K562 (cell line): ENCODE results near the gene WFIKKN2. TPM values are rescaled to one million over a fixed set of nuclear protein-coding genes. Genes with fewer than 3 reads are reported as not detected.
A peak's percentile ranks its signal among the peaks of the same experiment; 100 is the strongest.

Experiments used
- ATAC-seq: fragments of 200-7000 bp; cut with Tn5 transposase; 3 replicates; pipeline ENCODE4 v1.9.1; 2020; ENCODE audit warnings: moderate library complexity
- BruUV-seq: library from RNA; stranded (reverse); fragments of 400-500 nt; replicated peaks from 2 replicates; lab custom pipeline; 2021; lab: Mats Ljungman, UMichigan
- CTCF ChIA-PET: fragments of 300-600 bp; formaldehyde crosslinking; extraction: SDS; loops from one replicate; lab custom pipeline; 2021; ENCODE audit warnings: low intra/inter-chr PET ratio; lab: Yijun Ruan, JAX
- POLR2A ChIA-PET: fragments of 300-600, 350-650 bp; sonication (Branson Sonifier 250); formaldehyde crosslinking; extraction: SDS; loops from one replicate; lab custom pipeline; 2021; ENCODE audit warnings: antibody characterized with exemption, inconsistent platforms; lab: Yijun Ruan, JAX
- DNase-seq, 4 experiments: peaks; one replicate each; pipeline versions ENCODE4 v3.0.0 to v3.0.0-alpha.2; 2011 to 2018; ENCODE audit warnings: low spot score in 3 of 4, mixed read lengths in 3 of 4; ENCODE audit errors: extremely low read depth in 1 of 4
- FAIRE-seq: peaks from 2 replicates; lab custom pipeline; 2011; peaks lifted over from hg19 to GRCh38; lab: Jason Lieb, UNC
- H2AFZ ChIP-seq: 2 replicates; pipeline ENCODE4 v1.6.0; 2011; ENCODE audit warnings: low read depth, low read length, control low read depth, inconsistent platforms
- H3K27ac ChIP-seq: fragments of 200-600 bp; 3 replicates; pipeline ENCODE4 v1.8.0; 2011; ENCODE audit warnings: low read depth, mild to moderate bottlenecking, control low read depth, inconsistent platforms, low read length, moderate library complexity, mixed read lengths; ENCODE audit errors: extremely low read depth
- H3K27me3 ChIP-seq, 2 experiments: fragments of 300-600 bp in 1 of 2; 2 replicates in 1 of 2; 3 replicates in 1 of 2; pipeline versions ENCODE4 v1.6.0 to v1.8.0; 2011; ENCODE audit warnings: inconsistent platforms in 2 of 2, low read length in 2 of 2, mild to moderate bottlenecking in 1 of 2, mixed read lengths in 1 of 2, moderate library complexity in 1 of 2; ENCODE audit not compliant: control insufficient read depth in 2 of 2, insufficient read depth in 2 of 2
- H3K36me3 ChIP-seq: fragments of 300-600 bp; 3 replicates; pipeline ENCODE4 v1.8.0; 2011; ENCODE audit warnings: mild to moderate bottlenecking, low read length, inconsistent platforms; ENCODE audit not compliant: control insufficient read depth, insufficient read depth
- H3K4me1 ChIP-seq, 2 experiments: fragments of 200-600 bp in 1 of 2; replicated peaks in 1 of 2; 2 replicates in 1 of 2; 3 replicates in 1 of 2; pipeline versions ENCODE4 v1.5.1 to v1.8.0; 2011; ENCODE audit warnings: inconsistent platforms in 2 of 2, low read length in 2 of 2, mild to moderate bottlenecking in 1 of 2, mixed read lengths in 1 of 2, moderate library complexity in 1 of 2; ENCODE audit not compliant: control insufficient read depth in 2 of 2, insufficient read depth in 2 of 2
- H3K4me2 ChIP-seq: 2 replicates; pipeline ENCODE4 v1.6.1; 2011; ENCODE audit warnings: low read length, control low read depth, inconsistent platforms, mixed read lengths; ENCODE audit not compliant: insufficient read depth
- H3K4me3 ChIP-seq: fragments of 200-600 bp; sonication (generic), shearing (Covaris generic); 2 replicates; pipeline ENCODE4 v1.5.1; 2016; ENCODE audit warnings: control low read depth, inconsistent platforms
- H3K79me2 ChIP-seq: fragments of 200-600 bp; 3 replicates; pipeline ENCODE4 v1.8.0; 2011; ENCODE audit warnings: low read length, inconsistent platforms; ENCODE audit not compliant: control insufficient read depth, insufficient read depth
- H3K9ac ChIP-seq, 2 experiments: 2 replicates each; pipeline versions ENCODE4 v1.6.0 to v1.6.1; 2011; ENCODE audit warnings: low read depth in 2 of 2, low read length in 2 of 2, control low read depth in 1 of 2, inconsistent platforms in 1 of 2, mild to moderate bottlenecking in 1 of 2, mixed read lengths in 1 of 2; ENCODE audit not compliant: insufficient read depth in 1 of 2
- H3K9me1 ChIP-seq: one replicate; pipeline ENCODE4 v1.6.0; 2011; ENCODE audit warnings: inconsistent platforms, mild to moderate bottlenecking, low read length, moderate library complexity; ENCODE audit not compliant: control insufficient read depth, insufficient read depth
- H3K9me3 ChIP-seq: replicated peaks from 2 replicates; pipeline ENCODE4 v1.5.1; 2011; ENCODE audit warnings: low read depth, low read length, inconsistent platforms; ENCODE audit not compliant: control insufficient read depth, insufficient read depth
- H4K20me1 ChIP-seq: replicated peaks from 2 replicates; pipeline ENCODE4 v1.6.1; 2011; ENCODE audit warnings: low read length, inconsistent platforms, mixed read lengths; ENCODE audit not compliant: control insufficient read depth, insufficient read depth
- GABPB2 ChIP-seq: fragments of 250-450 bp; sonication (Bioruptor Pico); conservative IDR thresholded peaks from 2 replicates; pipeline ENCODE4 v1.5.1; 2021; ENCODE audit warnings: mild to moderate bottlenecking
- KDM2B ChIP-seq: fragments of 250-450 bp; sonication (Bioruptor Pico); IDR thresholded peaks from 2 replicates; pipeline ENCODE4 v1.8.0; 2021; ENCODE audit warnings: mild to moderate bottlenecking, moderate library complexity
- MED1 ChIP-seq: sonication (generic); formaldehyde crosslinking; IDR thresholded peaks from 2 replicates; pipeline ENCODE4 v1.8.1; 2023; ENCODE audit warnings: missing genetic modification reagents, borderline replicate concordance
- NELFE ChIP-seq: IDR thresholded peaks from 2 replicates; pipeline ENCODE4 v1.6.1; 2011; ENCODE audit warnings: mild to moderate bottlenecking; ENCODE audit not compliant: insufficient read depth, insufficient read length
- NRF1 ChIP-seq, 2 experiments: fragments of 450-650 bp; IDR thresholded peaks in 1 of 2; conservative IDR thresholded peaks in 1 of 2; 2 replicates each; pipeline ENCODE4 v1.6.1; 2014; ENCODE audit warnings: mild to moderate bottlenecking in 2 of 2
- PBX2 ChIP-seq, 2 experiments: IDR thresholded peaks in 1 of 2; conservative IDR thresholded peaks in 1 of 2; 2 replicates each; pipeline ENCODE4 v1.6.1; 2016; ENCODE audit warnings: low read depth in 2 of 2, mild to moderate bottlenecking in 1 of 2, missing compliant biosample characterization in 1 of 2, missing genetic modification characterization in 1 of 2, moderate library complexity in 1 of 2
- PHF20 ChIP-seq: fragments of 450-650 bp; IDR thresholded peaks from 2 replicates; pipeline ENCODE4 v1.6.1; 2018; ENCODE audit not compliant: partially characterized antibody
- POLR2AphosphoS5 ChIP-seq: IDR thresholded peaks from 2 replicates; pipeline ENCODE4 v1.6.1; 2011; ENCODE audit warnings: mild to moderate bottlenecking, low read depth, low read length, moderate library complexity; ENCODE audit not compliant: control insufficient read depth, insufficient read depth
- SIRT6 ChIP-seq: IDR thresholded peaks from one replicate; pipeline ENCODE4 v1.6.1; 2012; ENCODE audit warnings: low read depth, mild to moderate bottlenecking, control low read depth, inconsistent platforms, low read length, moderate library complexity
- STAG1 ChIP-seq: sonication (generic); formaldehyde crosslinking; IDR thresholded peaks from 2 replicates; pipeline ENCODE4 v1.5.0; 2020; ENCODE audit warnings: missing genetic modification reagents, borderline replicate concordance
- ZNF140 ChIP-seq: fragments of 250-450 bp; sonication (Bioruptor Pico); IDR thresholded peaks from 2 replicates; pipeline ENCODE4 v1.8.0; 2021; ENCODE audit warnings: moderate library complexity, mild to moderate bottlenecking, inconsistent platforms
- ZNF785 ChIP-seq: fragments of 250-450 bp; sonication (Bioruptor Pico); IDR thresholded peaks from 2 replicates; pipeline ENCODE4 v1.4.0; 2020; ENCODE audit warnings: mild to moderate bottlenecking
- WGBS: fragments of 100-300 bp; shearing (Covaris generic); methylation state at CpG from one replicate; pipeline ENCODE4 v1.1.6; 2016; ENCODE audit warnings: low coverage, mixed read lengths; ENCODE audit not compliant: insufficient coverage; ENCODE audit errors: missing lambda C conversion rate; 5-methylcytosine and 5-hydroxymethylcytosine counted together
- in situ Hi-C: fragments of 300-500 bp; cut with MboI; formaldehyde crosslinking; loops from 4 replicates; pipeline ENCODE4 v1.15.0; 2018; ENCODE audit warnings: inconsistent platforms, mixed read lengths
- intact Hi-C: fragments of 100-400 bp; cut with micrococcal nuclease; formaldehyde crosslinking; loops from 2 replicates; pipeline ENCODE4 v1.14.2; 2022
- polyA plus RNA-seq, 8 experiments: library from polyadenylated mRNA; depleted of rRNA in 4 of 8; stranded (reverse) in 5 of 8; unstranded in 3 of 8; fragments of >200 nt; fragmentation: Nextera tagmentation in 2 of 8; fragmentation: Illumina TruSeq in 1 of 8; extraction: Ambion mirVana in 2 of 8; extraction: Trizol in 1 of 8; gene quantifications; 2 replicates each; pipeline versions ENCODE4 v1.2.1 to v1.2.3, GENCODE V29; 2011 to 2014; ENCODE audit warnings: inconsistent platforms in 1 of 8, missing spikeins in 1 of 8
- total RNA-seq, 7 experiments: library from RNA; depleted of rRNA in 6 of 7; stranded (reverse); fragments of >200 nt in 6 of 7; fragmentation: Illumina TruSeq in 2 of 7; extraction: Trizol in 2 of 7; gene quantifications; 2 replicates each; pipeline versions ENCODE4 v1.2.1 to v1.2.3, GENCODE V29; 2011 to 2021; ENCODE audit warnings: low replicate concordance in 1 of 7
- TF ChIP-seq, protein P1 (sequence below): fragments of 250-450 bp; sonication (Bioruptor Pico); IDR thresholded peaks from 2 replicates; pipeline ENCODE4 v1.8.0; 2022; ENCODE audit warnings: moderate library complexity, mild to moderate bottlenecking, inconsistent platforms
- TF ChIP-seq, protein P2 (sequence below): sonication (generic); formaldehyde crosslinking; IDR thresholded peaks from 2 replicates; pipeline ENCODE4 v1.8.0; 2022; ENCODE audit warnings: mild to moderate bottlenecking, missing genetic modification reagents

The WFIKKN2 gene
- total and polyA plus RNA-seq, 9 of the 15 experiments (the other 6 are each of a cell fraction or from before 2014, with no cell fraction given): 0.07 TPM; not detected in 8

DNA sequence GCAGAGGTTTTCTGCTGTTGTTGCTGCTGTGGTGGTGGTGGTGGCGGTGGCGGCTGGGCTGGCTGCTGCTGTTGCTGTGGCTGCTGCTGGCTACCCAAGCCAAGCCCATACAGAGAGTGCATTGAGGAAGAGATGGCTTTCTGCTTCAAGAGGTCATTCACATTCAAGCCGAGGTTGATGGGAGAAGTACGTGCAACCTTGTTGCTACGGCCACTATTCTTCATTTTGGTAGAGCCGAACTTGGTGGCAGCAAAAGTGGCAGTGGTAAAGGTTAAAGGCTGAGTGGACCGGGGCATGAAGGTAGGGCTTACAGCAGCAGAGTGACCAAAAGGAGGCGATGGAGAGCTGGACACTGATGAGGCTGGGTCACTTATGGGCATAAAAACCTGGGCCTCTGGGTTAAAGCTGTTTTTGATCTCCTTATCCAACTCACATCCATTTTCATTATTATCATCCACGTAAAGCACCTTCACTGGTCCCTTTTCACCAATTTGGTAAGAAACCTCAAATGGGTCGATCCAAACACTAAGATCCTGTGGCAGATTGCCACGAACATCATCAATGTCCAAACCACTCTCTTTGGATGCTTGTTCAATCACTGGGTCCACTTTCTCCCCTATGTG, 27.9 kb downstream of the WFIKKN2 start (continued):
- TF ChIP-seq, protein P1, sequence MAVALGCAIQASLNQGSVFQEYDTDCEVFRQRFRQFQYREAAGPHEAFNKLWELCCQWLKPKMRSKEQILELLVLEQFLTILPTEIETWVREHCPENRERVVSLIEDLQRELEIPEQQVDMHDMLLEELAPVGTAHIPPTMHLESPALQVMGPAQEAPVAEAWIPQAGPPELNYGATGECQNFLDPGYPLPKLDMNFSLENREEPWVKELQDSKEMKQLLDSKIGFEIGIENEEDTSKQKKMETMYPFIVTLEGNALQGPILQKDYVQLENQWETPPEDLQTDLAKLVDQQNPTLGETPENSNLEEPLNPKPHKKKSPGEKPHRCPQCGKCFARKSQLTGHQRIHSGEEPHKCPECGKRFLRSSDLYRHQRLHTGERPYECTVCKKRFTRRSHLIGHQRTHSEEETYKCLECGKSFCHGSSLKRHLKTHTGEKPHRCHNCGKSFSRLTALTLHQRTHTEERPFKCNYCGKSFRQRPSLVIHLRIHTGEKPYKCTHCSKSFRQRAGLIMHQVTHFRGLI (CRISPR knock-in tag): no peak
- no peak for TF ChIP-seq KDM2B (CRISPR knock-in tag)
- 0 out of 2 replicates have a peak, but pooled peaks have one; percentile 27 for TF ChIP-seq POLR2AphosphoS5
- TF ChIP-seq STAG1 (CRISPR knock-in tag): peak; percentile 32; the same call in 1 of the 2 replicates
- TF ChIP-seq, protein P2, sequence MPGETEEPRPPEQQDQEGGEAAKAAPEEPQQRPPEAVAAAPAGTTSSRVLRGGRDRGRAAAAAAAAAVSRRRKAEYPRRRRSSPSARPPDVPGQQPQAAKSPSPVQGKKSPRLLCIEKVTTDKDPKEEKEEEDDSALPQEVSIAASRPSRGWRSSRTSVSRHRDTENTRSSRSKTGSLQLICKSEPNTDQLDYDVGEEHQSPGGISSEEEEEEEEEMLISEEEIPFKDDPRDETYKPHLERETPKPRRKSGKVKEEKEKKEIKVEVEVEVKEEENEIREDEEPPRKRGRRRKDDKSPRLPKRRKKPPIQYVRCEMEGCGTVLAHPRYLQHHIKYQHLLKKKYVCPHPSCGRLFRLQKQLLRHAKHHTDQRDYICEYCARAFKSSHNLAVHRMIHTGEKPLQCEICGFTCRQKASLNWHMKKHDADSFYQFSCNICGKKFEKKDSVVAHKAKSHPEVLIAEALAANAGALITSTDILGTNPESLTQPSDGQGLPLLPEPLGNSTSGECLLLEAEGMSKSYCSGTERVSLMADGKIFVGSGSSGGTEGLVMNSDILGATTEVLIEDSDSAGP (CRISPR knock-in tag): no peak

DNA sequence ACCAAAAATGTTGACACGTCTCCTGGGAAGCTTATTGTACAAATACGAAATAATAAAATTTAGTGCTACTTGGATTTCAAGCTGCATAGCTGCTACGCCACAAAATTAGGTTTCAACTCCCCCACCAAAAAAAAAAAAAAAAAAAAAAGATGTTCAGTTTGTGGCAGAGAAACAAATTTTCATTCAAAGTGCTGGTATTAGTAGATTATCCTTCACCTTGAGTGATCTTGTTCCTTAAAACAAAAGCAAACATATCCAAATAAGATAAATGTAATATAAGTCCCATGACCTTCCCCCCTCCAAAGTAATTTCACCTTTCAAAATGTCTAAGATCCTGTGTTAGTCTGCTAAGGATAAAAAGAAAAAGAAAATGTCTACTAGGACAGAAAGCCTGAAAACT, 28.5 kb downstream of the WFIKKN2 start:
- WGBS: 84% methylated on average over 3 of the region's 3 CpGs
- H3K4me3 ChIP-seq: peak overlapping the region; percentile 88; the same call in 1 of the 2 replicates
- H3K27me3 ChIP-seq: no peaks in the 10 kb centered on the region
- POLR2A ChIA-PET: interaction anchor here (0.5 to 7.7 kb wide), 12 partner anchors 13 to 695 kb away, joined by 3 to 207 read pairs (median 4); no protein-coding TSS in a partner anchor
- CTCF ChIA-PET: interaction anchor here (1.2 to 2.2 kb wide), 2 partner anchors 86 to 93 kb away, joined by 7 to 11 read pairs; no protein-coding TSS in a partner anchor
- intact Hi-C loops (loop anchor here (1.0 kb wide), 1 partner anchor 86 kb away; no protein-coding TSS in a partner anchor), in situ Hi-C loops (loop anchor here (5.0 to 10.0 kb wide), 2 partner anchors 88 to 291 kb away; partner anchors contain the start of gene NME1)
- FAIRE-seq (no peak), DNase-seq (no peak), ATAC-seq (no peak)
- no peak overlapping the region for H2AFZ ChIP-seq
- no peaks in the 10 kb centered on the region for H3K9me1 ChIP-seq
- H3K36me3 ChIP-seq: peaks cover 26% of the 10 kb centered on the region
- no peaks in the 10 kb centered on the region for H3K9me3 ChIP-seq
- BruUV-seq: no TSS peak
- H3K79me2 ChIP-seq: peaks cover 41% of the 10 kb centered on the region
- peak overlapping the region in 1 of 2 experiments; percentile 80; a peak in 1 of 4 replicates for H3K9ac ChIP-seq
- H3K4me1 ChIP-seq: peaks cover 11 to 13% of the 10 kb centered on the region in 2 experiments; a peak in 4 of 5 replicates
- H4K20me1 ChIP-seq: peaks cover 12% of the 10 kb centered on the region
- no peak overlapping the region; the same call in 2 of the 3 replicates for H3K27ac ChIP-seq
- no peak overlapping the region; the same call in 1 of the 2 replicates for H3K4me2 ChIP-seq
- TF ChIP-seq NRF1 (conservative IDR thresholded peaks at IDR 0.05 in 1 of 2, IDR thresholded peaks at IDR 0.05 in 1 of 2) (no peak), GABPB2 (no peak), MED1 (CRISPR knock-in tag) (no peak), ZNF140 (CRISPR knock-in tag) (no peak), SIRT6 (no peak), PBX2 (CRISPR knock-in tag; IDR thresholded peaks at IDR 0.05; ENCODE audit: low read depth) (no peak), PBX2 (tag; conservative IDR thresholded peaks at IDR 0.05; ENCODE audit: low read depth) (no peak), NELFE (no peak), PHF20 (no peak), ZNF785 (no peak)
